ENCODE measurements around the gene ZSWIM2.
"Not testable (repeated sequence)": the region's sequence is repeated elsewhere in the genome, so short reads cannot be mapped to it uniquely, and the experiment has no call there.

ZSWIM2 gene

DNA sequence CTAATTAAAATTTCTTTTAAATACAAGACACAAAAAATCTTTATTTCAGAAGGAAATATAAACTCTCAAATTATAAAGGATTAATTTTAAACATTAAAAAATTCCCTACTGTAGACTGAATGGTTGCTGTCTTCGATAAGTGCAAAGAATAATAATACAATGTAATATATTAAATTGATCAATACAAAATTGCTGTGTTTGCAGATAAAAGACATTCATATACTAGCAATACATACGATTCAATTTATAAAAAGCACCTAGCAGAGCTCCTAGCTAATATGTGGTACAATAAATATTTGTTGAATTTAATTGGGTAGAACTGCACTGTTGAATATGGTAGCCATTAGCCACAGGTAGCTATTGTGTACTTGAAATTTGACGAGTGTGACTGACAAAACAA is 6.6 kb downstream of the ZSWIM2 start:
- DNase-seq (ENCODE audit: low spot score), result no peak

DNA sequence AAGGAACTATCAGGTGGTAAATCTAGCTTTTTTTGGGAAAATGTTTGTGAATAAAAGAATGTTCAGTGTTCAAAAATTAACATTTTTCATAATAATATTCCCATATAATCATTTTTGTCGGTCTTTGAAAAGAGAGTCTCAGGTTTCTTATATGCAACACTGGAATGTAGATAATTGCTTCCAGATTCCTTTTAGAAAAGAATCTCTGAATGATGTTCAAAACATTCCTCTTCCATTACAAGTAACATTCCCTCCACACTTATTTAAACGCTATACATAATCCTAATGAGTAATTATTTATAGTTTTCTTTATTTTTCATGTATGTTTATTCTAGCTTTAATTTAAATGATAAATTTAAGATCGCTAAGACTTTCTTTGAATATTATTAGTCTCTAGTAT is 7.0 kb downstream of the ZSWIM2 start:
- peak; percentile 28 for DNase-seq (ENCODE audit: low spot score)

DNA sequence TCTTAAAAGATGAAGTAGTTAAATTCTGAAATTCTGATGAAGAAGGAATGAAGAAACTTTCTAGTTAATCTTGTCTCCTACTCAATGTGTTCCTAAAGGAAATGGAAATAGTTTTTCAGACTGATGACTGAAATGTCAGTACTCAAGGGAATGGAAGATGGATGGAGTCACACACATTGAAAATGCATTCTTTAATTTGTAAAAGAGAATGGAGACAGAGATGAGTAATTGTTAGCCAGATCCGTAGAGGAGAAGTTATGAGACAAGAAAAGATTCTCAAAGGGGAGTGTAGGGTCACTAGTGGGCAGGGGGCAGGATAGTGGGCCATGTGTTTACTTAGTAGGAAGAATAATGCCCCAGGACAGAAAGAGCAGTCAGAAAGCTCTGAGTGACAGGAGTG is 13.3 kb downstream of the ZSWIM2 start:
- DNase-seq (ENCODE audit: low spot score), result no peak

DNA sequence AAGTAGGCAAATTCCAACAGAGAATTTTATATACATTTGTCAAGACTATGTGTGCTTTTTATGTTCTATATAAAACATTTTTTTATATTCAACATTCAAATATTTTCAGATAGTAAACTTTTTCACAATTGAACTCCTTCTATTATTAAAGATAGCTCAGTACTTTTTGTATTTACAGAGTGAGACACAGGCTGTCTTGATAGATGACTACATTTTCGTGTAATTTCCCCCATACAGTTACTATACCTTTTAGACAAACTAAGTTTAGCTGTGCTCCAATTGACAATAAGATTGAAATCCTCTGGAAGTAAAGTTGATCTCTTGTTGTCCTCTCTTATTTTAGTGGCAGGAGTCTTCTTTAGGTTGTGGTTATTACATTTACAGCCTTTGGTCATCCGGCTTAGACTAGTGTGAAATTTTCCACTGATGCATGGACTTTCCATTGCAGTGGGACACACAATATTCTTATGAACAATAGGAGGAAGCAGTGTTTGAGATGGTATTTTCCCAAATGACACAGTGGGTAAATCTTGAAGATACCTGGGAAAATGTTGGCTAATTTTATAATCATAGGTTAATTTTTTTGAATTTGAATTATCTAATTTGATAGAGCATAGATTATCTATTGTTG is 21.0 kb downstream of the ZSWIM2 start:
- no peak for DNase-seq (ENCODE audit: low spot score)

DNA sequence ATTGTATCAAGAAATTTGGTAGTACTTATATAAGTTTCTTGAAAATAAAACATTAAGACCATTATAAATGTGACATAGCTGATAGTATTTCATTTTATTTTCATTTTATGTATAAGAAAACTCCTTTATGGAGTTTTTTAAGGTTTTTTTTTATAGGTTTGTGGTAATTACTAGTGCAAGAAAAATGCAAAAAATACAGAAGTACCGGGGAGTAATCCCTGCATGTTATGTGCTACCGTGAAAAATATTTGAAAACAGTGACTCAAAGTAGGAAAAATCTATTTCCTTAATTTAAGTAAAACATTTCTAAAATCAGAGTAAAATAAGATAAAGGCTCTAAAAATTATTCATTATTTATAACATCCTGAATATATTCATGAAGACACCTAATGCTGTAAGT is 21.6 kb downstream of the ZSWIM2 start:
- DNase-seq (ENCODE audit: low spot score), result no peak

DNA sequence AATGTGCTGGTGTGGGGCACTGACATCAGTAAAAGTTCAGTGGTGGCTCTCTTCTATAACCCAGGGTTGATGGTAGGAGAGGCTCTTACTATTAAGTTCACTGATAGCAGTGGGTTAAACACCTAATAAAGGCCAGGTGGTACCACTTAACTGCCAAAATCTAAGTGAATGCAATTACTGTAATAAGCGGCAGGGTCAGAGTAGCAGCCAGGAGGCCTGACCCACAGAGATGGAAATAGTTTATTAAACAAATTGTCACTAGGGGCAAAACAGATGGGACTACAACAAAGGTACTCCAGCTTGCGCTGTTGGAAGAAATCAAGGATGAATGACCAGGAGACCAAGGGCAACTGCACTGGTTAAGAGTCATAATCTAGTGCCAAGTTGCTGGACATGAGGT is 26.6 kb downstream of the ZSWIM2 start:
- no peak for DNase-seq (ENCODE audit: low spot score)

DNA sequence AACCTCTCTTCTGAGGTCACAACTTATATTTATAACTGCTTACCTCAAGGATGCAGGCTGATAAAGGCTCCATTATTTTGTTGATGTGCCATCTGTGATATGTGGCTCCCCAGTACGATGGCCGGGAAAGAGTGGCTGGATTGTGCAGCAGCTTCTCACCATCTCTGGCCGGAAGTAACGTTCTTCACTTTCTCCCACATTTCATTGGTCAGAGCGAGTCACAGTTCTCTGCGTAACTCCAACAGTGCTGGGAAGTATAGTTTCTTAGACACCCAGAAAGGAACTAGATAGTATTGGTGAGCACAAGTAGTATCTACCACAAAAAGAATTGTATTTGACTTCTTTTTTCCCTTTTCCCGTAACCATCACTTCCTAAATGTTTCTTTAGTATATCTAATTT is 28.7 kb downstream of the ZSWIM2 start:
- DNase-seq (ENCODE audit: low spot score), result no peak

DNA sequence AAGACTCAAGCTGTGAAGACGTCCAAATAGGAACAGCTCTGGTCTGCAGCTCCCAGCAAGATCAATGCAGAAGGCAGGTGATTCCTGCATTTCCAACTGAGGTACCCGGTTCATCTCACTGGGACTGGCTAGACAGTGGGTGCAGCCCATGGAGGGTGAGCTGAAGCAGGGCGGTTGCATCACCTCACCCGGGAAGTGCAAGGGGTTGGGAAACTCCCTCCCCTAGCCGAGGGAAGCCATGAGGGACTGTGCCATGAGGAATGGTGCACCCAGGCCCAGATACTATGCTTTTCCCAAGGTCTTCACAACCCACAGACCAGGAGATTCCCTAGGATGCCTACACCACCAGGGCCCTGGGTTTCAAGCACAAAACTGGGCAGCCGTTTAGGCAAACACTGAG is 37.2 kb downstream of the ZSWIM2 start:
- DNase-seq (ENCODE audit: low spot score), result not testable (repeated sequence)

DNA sequence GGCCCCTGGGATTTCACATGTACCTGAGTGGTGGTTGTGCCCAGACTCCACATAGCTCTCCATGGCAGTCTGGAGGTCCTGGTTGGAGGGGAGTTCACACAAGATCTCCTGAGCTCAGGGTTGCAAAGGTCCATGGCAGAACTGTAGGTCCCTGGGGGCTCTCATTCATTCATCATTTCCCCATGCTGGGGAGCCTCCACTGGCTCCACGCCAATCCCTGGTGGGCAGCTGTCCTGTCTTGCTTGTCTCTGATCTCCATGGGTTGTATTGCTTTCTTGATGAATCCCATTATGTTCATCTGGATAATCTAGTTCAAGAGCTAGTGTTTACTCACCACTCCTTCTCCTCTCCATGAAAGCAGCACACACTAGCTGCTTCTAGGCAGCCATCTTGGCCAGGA is 42.4 kb downstream of the ZSWIM2 start:
- DNase-seq (ENCODE audit: low spot score), result no peak

DNA sequence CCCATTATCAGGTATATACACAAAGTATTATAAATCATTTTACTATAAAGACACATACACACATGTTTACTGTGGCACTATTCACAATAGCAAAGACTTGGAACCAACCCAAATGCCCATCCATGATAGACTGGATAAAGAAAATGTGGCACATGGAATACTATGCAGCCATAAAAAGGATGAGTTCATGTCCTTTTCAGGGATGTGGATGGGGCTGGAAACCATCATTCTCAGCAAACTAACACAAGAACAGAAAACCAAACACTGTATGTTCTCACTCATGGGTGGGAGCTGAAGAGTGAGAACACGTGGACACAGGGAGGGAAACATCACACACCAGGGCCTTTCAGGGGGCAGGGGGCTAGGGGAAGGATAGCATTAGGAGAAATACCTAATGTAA is 50.4 kb downstream of the ZSWIM2 start:
- not testable (repeated sequence) for DNase-seq (ENCODE audit: low spot score)

DNA sequence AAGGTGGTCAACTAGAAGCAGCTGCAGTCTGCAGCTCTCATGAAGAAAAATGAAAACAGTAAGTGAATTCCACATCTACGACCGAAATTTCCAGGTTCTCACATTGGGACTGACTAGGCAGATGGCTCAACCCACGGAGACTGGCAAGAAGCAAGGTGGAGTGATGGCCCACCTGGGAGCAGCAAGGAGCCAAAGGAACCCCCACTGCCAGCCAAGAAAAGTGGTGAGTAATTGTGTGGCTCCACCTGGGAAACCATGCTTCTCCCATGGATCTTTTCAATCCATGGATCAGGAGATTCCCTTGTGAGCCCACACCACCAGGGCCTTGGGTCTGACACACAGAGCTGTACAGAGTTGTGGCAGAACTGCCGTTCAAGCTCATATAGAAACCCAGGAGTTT is 64.0 kb downstream of the ZSWIM2 start:
- DNase-seq (ENCODE audit: low spot score), result no peak

DNA sequence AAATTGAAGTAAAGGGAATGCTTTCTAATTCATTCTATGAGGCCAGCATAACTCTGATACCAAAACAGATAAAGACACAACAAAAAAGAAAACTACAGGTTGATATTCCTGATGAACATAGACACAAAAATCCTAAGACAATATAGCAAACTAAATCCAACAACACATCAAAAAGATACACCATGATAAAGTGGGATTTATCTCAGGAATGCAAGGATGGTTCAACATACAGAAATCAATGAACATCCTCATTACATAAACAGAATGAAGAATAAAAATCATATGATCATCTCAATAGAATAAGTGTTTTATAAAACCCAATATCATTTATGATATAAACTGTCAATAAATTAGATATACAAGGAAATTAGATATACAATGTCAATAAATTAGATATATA is 65.7 kb downstream of the ZSWIM2 start:
- no peak for DNase-seq (ENCODE audit: low spot score)

DNA sequence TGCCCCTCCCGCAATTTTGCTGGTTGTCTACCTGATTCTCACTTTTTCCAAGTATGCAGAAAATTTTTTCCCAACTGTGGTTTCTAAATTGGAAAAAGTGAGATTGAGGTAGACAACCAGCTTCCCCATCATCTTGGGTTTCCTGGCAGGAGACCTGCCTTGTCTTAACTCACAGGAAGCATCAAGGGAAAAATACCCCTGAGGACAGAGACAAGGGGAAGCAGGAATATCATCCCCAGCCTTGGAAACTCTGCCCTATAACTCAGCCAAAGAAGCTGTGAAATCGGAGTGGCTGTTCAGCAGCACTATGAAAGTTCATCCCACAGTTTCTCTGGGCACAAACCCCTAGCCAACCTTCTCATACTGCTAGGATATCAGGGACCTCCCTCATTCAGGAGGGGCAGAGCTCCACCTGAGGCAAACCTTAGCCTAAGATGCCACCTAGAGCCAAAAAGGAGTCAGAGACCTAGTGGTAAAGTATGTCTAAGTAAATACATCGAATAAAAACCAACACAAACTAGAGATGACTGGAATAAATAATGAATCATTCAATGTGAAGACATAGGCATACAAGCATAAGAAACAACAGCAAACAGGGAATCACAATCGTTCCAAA is 68.2 kb downstream of the ZSWIM2 start:
- DNase-seq (ENCODE audit: low spot score), result no peak
